GM12891 (cell line): ENCODE results near the gene UNK.

ENCODE experiments used
- POLR2A ChIP-seq: IDR thresholded peaks from 2 replicates; pipeline ENCODE4 v1.6.1; 2011; ENCODE audit warnings: low read depth, low read length, control low read depth
- POLR2AphosphoS5 ChIP-seq: IDR thresholded peaks from 2 replicates; pipeline ENCODE4 v1.6.1; 2011; ENCODE audit warnings: low read depth, low read length, control low read depth
- SPI1 ChIP-seq: IDR thresholded peaks from 2 replicates; pipeline ENCODE4 v1.6.1; 2011; ENCODE audit warnings: low read depth, low read length, control low read depth
- TAF1 ChIP-seq: IDR thresholded peaks from 2 replicates; pipeline ENCODE4 v1.6.1; 2011; ENCODE audit warnings: low read depth, low read length, control low read depth

DNA sequence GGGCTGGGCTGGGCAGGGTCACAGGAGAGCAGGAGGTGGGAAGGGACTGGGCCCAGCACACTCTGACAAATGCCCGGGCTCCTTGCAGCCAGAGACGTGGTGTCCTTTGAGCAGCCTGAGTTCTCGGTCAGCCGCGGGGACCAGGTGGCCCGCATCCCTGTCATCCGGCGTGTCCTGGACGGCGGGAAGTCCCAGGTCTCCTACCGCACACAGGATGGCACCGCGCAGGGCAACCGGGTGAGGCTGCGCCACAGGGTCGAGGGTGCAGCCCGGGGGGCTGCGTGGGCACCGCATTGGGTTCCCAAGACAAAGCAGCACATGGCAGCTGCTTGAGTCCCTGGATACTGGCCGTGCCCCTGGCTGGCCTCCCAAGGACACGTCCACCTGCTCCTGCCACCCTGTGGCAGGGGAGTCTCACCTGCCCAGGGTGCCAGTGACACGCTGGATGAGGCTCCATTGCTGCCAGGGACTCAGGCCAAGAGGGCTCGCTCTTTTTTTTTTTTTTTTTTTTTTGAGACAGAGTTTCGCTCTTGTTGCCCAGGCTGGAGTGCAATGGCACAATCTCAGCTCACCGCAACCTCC lies 40.9 kb upstream of the UNK start:
- no peak for TF ChIP-seq SPI1
- no peak for TF ChIP-seq POLR2A
- TF ChIP-seq TAF1 = no peak
- no peak for TF ChIP-seq POLR2AphosphoS5
